Subcutaneous adipose tissue (tissue), 4 donors: ENCODE data around the gene RAB6B. TPM values are rescaled to one million over a fixed set of nuclear protein-coding genes. Genes with fewer than 3 reads are reported as not detected.

Experiments used
- total RNA-seq, 4 donors: library from RNA; depleted of rRNA; stranded (reverse); fragments of >200 nt; gene quantifications; one replicate each; pipeline ENCODE4 v1.1.0, GENCODE V29; 2016
- TF ChIP-seq, protein P1 (sequence below): fragments of 450-650 bp; IDR thresholded peaks from one replicate; pipeline ENCODE4 v1.5.1; 2016; ENCODE audit warnings: low read depth, mild to moderate bottlenecking, control low read depth, antibody characterized with exemption, moderate library complexity

RAB6B gene
- total RNA-seq, 4 donors from 2014 or later = 5.5 to 14.2 (median 6.1) TPM

DNA sequence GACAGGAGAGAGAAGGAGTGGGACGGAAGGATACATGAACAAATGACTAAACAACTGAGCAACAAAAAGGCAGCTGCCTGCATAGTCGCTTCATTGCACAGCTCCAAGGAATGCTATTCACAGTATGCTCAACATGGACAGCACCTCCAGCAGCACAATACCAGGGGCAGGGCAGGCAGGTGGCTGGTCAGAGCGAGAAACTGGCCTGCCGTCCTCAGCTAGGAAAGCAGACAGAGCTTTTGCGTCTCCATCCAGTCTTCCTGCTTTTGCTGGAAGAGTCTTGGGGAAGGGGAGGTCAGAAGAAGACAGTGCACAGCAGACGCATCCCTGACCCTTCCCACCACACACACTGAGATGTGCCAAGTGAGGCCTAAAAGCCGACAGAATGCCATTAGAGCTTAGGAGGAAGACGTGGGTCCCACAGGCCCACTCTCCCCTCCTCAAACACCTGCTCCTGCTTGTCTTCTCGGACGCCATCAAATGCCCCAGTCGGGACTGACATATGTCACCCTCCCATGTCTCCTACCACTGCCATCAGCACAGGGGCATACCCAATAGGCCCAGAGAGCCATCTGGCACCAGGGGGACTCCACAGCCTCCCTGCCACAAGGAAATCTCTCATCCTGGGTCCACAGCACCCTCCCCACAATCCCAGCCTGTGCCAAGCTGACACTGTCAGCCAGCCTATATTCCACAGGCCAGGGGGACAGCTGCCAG is 3.9 kb downstream of the RAB6B start:
- TF ChIP-seq, protein P1, sequence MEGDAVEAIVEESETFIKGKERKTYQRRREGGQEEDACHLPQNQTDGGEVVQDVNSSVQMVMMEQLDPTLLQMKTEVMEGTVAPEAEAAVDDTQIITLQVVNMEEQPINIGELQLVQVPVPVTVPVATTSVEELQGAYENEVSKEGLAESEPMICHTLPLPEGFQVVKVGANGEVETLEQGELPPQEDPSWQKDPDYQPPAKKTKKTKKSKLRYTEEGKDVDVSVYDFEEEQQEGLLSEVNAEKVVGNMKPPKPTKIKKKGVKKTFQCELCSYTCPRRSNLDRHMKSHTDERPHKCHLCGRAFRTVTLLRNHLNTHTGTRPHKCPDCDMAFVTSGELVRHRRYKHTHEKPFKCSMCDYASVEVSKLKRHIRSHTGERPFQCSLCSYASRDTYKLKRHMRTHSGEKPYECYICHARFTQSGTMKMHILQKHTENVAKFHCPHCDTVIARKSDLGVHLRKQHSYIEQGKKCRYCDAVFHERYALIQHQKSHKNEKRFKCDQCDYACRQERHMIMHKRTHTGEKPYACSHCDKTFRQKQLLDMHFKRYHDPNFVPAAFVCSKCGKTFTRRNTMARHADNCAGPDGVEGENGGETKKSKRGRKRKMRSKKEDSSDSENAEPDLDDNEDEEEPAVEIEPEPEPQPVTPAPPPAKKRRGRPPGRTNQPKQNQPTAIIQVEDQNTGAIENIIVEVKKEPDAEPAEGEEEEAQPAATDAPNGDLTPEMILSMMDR = no peak

DNA sequence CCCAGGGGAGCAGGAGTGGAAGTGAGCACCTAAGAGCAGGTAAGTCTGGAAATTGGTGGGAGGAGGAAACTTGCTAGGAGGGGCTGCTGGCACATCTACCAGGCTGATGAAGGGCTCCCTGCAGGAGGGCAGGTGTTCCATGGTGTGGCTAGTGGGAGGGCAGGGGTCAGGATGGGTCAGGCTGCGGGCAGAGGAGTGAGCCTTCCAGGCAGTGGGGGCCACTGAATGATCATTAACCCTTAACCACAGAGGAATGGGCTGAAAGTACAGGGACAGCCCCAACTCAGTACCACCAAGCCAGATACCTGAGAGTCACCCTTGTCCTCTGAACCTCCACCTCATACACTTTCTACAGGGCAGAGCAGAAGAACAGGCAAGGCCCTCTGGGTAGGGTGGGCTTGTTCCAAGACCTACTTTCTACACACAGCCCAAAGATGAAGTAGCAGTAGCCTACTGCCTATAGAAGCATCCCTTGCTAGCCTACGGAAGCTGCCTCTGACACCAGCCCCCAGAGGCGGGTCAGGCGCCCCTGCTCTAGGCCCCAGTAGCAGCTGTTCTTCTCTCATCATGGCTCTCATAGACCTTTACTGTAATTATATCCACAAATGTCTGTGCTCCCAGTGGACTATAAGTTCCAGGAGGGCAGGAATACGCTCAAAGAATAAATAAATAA is 4.6 kb downstream of the RAB6B start:
- TF ChIP-seq, protein P1 = no peak

DNA sequence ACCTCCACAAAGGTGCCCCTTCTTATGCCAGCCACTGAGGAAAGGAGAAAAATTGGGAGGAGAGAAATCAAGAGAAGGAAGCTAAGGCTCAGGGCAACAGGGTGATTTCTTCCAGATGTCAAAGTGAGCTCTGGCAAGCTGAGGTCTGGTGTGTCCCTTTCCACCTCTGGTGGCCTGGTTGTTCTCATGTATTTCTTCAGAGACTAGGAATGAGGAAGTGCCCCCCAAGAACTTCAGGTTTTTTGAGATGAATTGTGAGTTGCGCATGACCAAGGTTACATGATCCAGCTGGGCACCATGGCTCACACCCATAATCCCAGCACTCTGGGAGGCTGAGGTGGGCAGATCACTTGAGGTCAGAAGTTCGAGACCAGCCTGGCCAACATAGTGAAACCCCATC is 5.6 kb downstream of the RAB6B start:
- TF ChIP-seq, protein P1 = no peak

DNA sequence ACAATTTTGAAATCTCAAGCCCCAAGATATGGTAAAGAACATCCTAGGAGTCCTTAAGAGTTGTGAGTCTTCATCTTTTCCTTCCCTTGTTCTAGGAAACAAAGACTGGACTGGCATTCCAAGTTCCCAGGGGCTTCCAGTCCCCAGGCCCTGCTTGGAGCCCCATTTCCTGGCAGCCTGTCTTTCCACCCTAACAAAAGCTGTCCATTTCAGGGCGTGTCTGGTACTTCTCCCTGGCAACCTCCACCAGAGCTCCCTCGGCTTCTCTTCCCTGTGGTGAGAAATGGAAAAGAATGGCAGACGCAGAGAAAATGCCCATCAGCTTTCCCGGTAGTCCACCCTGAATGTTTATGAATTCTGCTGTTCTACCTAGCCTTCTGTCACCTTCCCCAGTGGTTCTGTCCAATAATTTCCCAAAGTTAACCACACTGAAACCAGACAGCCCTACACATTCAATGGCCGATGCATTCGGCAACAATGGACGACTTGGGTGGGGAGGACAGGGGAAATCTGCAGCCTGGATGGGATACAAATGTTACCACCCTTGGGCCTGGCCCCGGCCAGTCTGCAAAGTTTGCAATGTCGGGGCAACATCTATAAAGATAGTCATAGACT is 6.8 kb downstream of the RAB6B start:
- TF ChIP-seq, protein P1 = no peak

DNA sequence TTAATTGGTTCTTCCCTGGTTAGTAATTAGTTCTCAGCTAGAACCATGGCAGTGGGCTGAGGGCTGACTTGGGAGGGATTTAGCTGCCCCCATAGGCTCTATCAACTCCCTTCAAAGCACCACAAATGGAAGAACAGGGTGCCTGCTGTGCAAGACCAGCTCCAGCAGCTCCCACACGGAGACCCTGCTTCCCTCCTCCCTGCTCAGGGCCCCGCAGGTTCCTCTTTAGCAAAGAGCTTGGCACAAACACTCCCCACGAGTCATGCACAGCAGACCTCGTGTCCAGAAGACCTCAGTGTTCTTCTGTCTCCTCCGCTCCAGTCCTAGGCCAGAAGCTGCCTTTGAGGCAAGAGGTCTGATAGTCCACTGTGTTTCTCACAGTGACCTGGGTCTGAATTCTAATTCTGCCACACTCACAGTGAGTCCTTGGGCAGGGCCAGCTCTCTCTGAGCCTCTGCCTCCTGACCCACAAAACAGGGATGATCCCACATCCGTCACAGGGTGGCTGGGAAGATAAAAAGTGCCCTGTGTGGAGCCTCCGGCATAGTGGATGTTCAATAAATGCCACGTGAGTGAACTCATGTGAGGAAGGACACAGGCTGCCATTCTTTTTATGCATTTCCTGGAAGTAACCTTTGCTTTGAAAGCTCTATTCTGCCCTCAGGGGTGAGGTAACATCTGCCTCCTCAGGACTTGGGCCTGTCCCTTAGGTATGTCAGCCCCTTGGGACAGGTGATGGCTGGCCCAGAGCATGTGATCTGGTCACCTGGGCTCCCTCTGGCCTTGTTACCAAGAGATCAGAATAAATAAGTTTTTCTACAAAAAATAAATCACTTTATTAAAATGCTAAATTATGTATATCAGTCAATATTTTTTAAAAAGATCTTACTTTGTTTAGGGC is 7.6 kb downstream of the RAB6B start:
- TF ChIP-seq, protein P1 = no peak

DNA sequence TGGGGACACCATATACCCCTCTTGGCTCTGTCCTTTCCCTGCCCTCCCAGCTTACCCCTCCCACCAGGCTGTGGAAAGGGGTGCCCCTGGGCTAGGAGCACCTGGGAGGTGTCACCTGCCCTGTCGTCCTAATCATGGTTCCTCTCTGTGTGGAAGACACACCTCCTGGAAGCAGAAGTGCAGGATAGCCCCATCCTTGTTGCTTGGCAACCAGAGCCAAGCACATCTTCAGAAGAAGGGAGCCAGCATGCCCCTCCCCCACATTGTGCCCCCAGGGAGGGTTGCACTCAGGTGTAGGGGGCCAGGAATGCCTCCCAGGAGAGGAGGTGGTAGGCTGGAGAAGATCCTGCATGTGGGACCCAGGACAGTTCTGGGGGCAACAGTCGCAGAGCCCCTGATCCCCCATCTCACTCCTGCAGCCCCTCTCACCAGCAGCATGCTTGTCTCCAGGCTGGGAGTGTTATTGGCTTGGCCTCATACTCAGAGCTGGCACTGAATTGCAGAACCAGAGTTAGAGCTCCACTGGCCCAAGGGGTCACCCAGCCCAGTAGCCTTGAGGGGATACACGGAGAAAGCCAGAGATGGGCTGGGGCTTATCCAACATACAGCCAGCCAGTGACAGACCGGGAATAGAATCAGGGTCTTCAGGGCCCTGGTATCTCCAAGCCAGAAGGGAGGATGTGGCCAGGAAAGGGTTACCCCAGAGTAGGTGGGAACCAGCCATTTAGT is 8.4 kb downstream of the RAB6B start:
- TF ChIP-seq, protein P1 = no peak
